Activated CD8-positive, alpha-beta T cell treated with anti-CD3 and anti-CD28 coated beads for 36 hours (primary cell): Measurements from ENCODE around the gene CCDC59. TPM values are rescaled to one million over a fixed set of nuclear protein-coding genes. Genes with fewer than 3 reads are reported as not detected.
A peak's percentile ranks its signal among the peaks of the same experiment; 100 is the strongest.

Experiments used
- ATAC-seq: fragments of 200-7000 bp; cut with Tn5 transposase; one replicate; pipeline ENCODE4 v1.10.0; 2021; ENCODE audit warnings: mild to moderate bottlenecking, moderate library complexity
- CTCF ChIA-PET: fragments of 350-600 bp; sonication (Branson Sonifier 250); formaldehyde crosslinking; loops from one replicate; lab custom pipeline; 2021; ENCODE audit warnings: antibody characterized with exemption; lab: Charles Lee
- POLR2A ChIA-PET: fragments of 350-600 bp; sonication (Branson Sonifier 250); formaldehyde crosslinking; loops from one replicate; lab custom pipeline; 2021; ENCODE audit warnings: antibody characterized with exemption; lab: Charles Lee
- DNase-seq: peaks from one replicate; pipeline ENCODE4 v3.0.0-alpha.2; 2020
- H3K27ac Mint-ChIP-seq: one replicate; pipeline ENCODE4 v1.8.0; 2021; ENCODE audit warnings: mild to moderate bottlenecking, mixed read lengths
- H3K27me3 Mint-ChIP-seq: one replicate; pipeline ENCODE4 v1.8.0; 2021; ENCODE audit warnings: mixed read lengths
- H3K36me3 Mint-ChIP-seq: one replicate; pipeline ENCODE4 v1.8.0; 2021; ENCODE audit warnings: low read depth, mixed read lengths
- H3K4me1 Mint-ChIP-seq: one replicate; pipeline ENCODE4 v1.8.0; 2021; ENCODE audit warnings: low read depth, mixed read lengths
- H3K4me3 Mint-ChIP-seq: one replicate; pipeline ENCODE4 v1.8.0; 2021; ENCODE audit warnings: mild to moderate bottlenecking, moderate library complexity, mixed read lengths
- H3K9me3 Mint-ChIP-seq: one replicate; pipeline ENCODE4 v1.8.0; 2021; ENCODE audit warnings: mixed read lengths
- CTCF ChIP-seq: fragments of 200-600 bp; IDR thresholded peaks from one replicate; pipeline ENCODE4 v1.8.0; 2022; ENCODE audit warnings: antibody characterized with exemption, mild to moderate bottlenecking
- intact Hi-C: fragments of 100-400 bp; cut with micrococcal nuclease; formaldehyde crosslinking; loops from one replicate; pipeline ENCODE4 v1.10.0; 2022
- total RNA-seq, 2 experiments: library from RNA; stranded (reverse); gene quantifications; one replicate each; pipeline ENCODE4 v1.2.3, GENCODE V29; 2021

CCDC59 gene, protein sequence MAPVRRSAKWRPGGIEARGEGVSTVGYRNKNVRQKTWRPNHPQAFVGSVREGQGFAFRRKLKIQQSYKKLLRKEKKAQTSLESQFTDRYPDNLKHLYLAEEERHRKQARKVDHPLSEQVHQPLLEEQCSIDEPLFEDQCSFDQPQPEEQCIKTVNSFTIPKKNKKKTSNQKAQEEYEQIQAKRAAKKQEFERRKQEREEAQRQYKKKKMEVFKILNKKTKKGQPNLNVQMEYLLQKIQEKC
- total RNA-seq: 10 to 100 TPM; 93.9 to 95.3 TPM

DNA sequence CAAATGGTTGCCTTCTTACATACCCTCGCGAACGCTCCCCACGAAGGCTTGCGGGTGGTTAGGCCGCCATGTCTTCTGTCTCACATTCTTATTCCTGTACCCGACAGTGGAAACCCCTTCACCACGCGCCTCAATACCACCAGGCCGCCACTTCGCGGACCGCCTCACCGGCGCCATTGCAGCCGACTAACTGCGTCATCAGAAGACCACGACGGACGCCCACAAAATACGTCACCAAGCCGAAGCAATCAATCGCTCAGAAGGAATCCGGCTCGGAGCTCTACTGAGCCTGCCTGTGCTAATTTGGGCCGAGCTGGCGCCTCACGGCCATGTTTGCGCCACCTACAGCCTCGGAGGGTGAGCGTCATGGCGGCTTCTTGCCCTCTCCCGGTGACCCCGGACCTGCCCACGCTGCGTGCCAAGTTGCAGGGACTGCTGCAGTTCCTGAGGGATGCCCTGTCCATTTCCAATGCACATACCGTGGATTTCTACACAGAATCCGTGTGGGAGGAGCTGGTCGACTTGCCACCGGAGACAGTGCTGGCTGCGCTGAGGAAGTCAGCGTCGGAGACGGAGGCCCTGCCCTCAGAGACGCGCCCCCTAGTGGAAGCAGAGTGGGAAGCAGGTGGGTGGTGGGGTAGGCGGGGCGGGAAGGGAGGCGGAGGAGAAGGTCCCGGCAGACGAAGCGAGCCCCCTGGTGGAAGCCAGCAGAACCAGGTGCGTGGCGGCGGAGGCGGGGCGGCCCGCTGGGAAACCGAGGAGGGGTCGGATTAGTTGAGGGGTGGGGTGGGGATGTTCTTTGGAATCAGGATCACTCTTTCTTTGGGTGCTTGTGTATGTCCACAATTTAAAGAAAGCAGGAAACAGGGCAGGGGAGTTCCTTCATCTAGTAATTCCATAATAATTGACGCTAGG lies at the start of gene CCDC59, which contains the start of gene METTL25:
CCDC59 (minus strand) TSS at position 188 of the 915 bp plus-strand sequence; CDS start at position 177, 11 bp downstream.
METTL25 (plus strand) TSS at position 330 of the 915 bp plus-strand sequence; CDS start at position 367, 37 bp downstream.
- Mint-ChIP-seq H3K4me3 (peak within 1 kb of the TSS; percentile 91), H3K27me3 (no peaks in the 10 kb centered on the region), H3K9me3 (peaks cover 3% of the 10 kb centered on the region), H3K4me1 (peaks cover 47% of the 10 kb centered on the region), H3K36me3 (peaks cover 47% of the 10 kb centered on the region), H3K27ac (peak within 1 kb of the TSS; percentile 99)
- ChIA-PET CTCF (interaction anchor here (0.5 to 2.6 kb wide), 20 partner anchors 9 to 713 kb away, joined by 3 to 10 read pairs (median 4); no protein-coding TSS in a partner anchor), POLR2A (interaction anchor here (1.2 kb wide), 2 partner anchors 12 to 328 kb away, joined by 3 to 5 read pairs; partner anchors contain the start of gene TMTC2)
- ATAC-seq (peak; percentile 94), DNase-seq (peak; percentile 96)
- peak; percentile 91 for TF ChIP-seq CTCF
- intact Hi-C loops: no loop called here

- intact Hi-C loops: no loop called here
- no peak for DNase-seq
- ChIA-PET CTCF (interaction anchor here (1.2 kb wide), 1 partner anchor 23 kb away, joined by 3 read pairs; no protein-coding TSS in a partner anchor), POLR2A (interaction anchor here (0.6 kb wide), 1 partner anchor 50 kb away, joined by 3 read pairs; no protein-coding TSS in a partner anchor)
- Mint-ChIP-seq H3K36me3 (peaks cover 5% of the 10 kb centered on the region), H3K27me3 (no peaks in the 10 kb centered on the region), H3K4me3 (no peak overlapping the region), H3K4me1 (no peaks in the 10 kb centered on the region), H3K27ac (no peak overlapping the region), H3K9me3 (no peaks in the 10 kb centered on the region)
- TF ChIP-seq CTCF: no peak
- no peak for ATAC-seq
These were observed 49.3 kb upstream of the CCDC59 start for GRCh38 chr12:82407481-82407880.

- no peaks in the 10 kb centered on the region for H3K4me1 Mint-ChIP-seq
- no peak overlapping the region for H3K27ac Mint-ChIP-seq
- TF ChIP-seq CTCF: no peak
- DNase-seq (no peak), ATAC-seq (no peak)
- H3K36me3 Mint-ChIP-seq: peaks cover 5% of the 10 kb centered on the region
- ChIA-PET POLR2A (no interaction called here), CTCF (no interaction called here)
- intact Hi-C loops: no loop called here
- H3K4me3 Mint-ChIP-seq: no peak overlapping the region
- H3K9me3 Mint-ChIP-seq: no peaks in the 10 kb centered on the region
- H3K27me3 Mint-ChIP-seq: no peaks in the 10 kb centered on the region
These were observed 48.5 kb upstream of the CCDC59 start for GRCh38 chr12:82406651-82407050.

DNA sequence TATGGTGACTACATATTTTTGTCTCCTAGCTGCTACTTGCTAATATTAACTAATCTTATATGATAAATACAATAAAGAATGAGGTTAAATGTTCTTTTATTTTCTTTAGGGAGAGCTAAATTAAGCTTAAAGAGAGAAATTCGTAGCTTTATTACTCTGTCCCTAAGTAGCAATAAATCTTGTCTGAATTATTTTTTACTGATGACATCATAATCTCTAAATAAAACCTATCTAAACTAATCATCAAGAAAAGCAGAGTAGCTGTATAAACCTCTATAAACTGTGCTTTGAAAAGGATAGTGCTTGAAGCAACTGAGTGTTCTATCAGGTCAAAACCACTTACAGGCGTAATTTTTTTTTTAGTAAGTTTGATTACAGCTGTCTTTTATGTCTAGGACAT lies 42.6 kb upstream of the CCDC59 start:
- no peak overlapping the region for H3K27ac Mint-ChIP-seq
- no peaks in the 10 kb centered on the region for H3K4me1 Mint-ChIP-seq
- H3K36me3 Mint-ChIP-seq: peaks cover 11% of the 10 kb centered on the region
- ChIA-PET POLR2A (no interaction called here), CTCF (no interaction called here)
- DNase-seq (no peak), ATAC-seq (no peak)
- no peaks in the 10 kb centered on the region for H3K27me3 Mint-ChIP-seq
- no peak for TF ChIP-seq CTCF
- H3K4me3 Mint-ChIP-seq: no peak overlapping the region
- no peaks in the 10 kb centered on the region for H3K9me3 Mint-ChIP-seq
- intact Hi-C loops: no loop called here
